ENCODE results near the gene NLN. TPM values are rescaled to one million over a fixed set of nuclear protein-coding genes. Genes with fewer than 3 reads are reported as not detected.

The NLN gene
- total and polyA plus RNA-seq, 4 donors: 13.4 to 26.4 (median 19.1) TPM

DNA sequence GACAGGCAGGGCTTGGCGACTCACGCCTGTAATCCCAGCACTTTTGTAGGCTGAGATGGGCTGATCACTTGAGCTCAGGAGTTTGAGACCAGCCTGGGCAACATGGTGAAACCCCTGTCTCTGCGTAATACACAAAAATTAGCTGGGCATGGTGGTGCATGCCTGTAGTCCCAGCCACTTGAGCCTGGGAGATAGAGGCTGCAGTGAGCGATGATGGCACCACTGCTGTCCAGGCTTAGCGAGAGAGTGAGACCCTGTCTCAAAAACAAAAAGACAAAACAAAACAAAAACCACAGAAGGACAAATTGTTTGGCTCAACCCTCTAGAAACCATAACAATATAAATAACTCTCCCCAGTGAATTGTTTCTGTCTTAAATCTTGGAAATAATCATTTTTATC lies 111.8 kb downstream of the NLN start:
- WGBS: 95% methylated on average over 5 of the region's 5 CpGs
- Histone ChIP-seq H3K27me3 (ENCODE audit: control insufficient read depth in 4 of 4, insufficient read depth in 4 of 4, low read length in 3 of 4) (no peaks in the 10 kb centered on the region), H3K27ac (ENCODE audit: low read depth in 1 of 2, low read length in 2 of 2) (no peak overlapping the region), H3K36me3 (ENCODE audit: control insufficient read depth in 4 of 4, insufficient read depth in 3 of 4, low read depth in 1 of 4, low read length in 3 of 4) (no peaks in the 10 kb centered on the region), H3K9me3 (ENCODE audit: control insufficient read depth in 4 of 4, low read length in 3 of 4) (no peaks in the 10 kb centered on the region), H3K4me3 (ENCODE audit: low read depth in 1 of 3, low read length in 3 of 3) (no peak overlapping the region), H3K4me1 (ENCODE audit: control insufficient read depth in 4 of 4, insufficient read depth in 4 of 4, low read length in 3 of 4) (no peaks in the 10 kb centered on the region), H3K9ac (ENCODE audit: low read depth in 1 of 2, low read length in 2 of 2) (no peak overlapping the region)
- DNase-seq (ENCODE audit: low spot score): no peak
- TF ChIP-seq, protein P1, sequence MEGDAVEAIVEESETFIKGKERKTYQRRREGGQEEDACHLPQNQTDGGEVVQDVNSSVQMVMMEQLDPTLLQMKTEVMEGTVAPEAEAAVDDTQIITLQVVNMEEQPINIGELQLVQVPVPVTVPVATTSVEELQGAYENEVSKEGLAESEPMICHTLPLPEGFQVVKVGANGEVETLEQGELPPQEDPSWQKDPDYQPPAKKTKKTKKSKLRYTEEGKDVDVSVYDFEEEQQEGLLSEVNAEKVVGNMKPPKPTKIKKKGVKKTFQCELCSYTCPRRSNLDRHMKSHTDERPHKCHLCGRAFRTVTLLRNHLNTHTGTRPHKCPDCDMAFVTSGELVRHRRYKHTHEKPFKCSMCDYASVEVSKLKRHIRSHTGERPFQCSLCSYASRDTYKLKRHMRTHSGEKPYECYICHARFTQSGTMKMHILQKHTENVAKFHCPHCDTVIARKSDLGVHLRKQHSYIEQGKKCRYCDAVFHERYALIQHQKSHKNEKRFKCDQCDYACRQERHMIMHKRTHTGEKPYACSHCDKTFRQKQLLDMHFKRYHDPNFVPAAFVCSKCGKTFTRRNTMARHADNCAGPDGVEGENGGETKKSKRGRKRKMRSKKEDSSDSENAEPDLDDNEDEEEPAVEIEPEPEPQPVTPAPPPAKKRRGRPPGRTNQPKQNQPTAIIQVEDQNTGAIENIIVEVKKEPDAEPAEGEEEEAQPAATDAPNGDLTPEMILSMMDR (IDR thresholded peaks at IDR 0.05; ENCODE audit: low read depth, low read length, missing input control): no peak
- no peak for TF ChIP-seq TAF1 (conservative IDR thresholded peaks at IDR 0.05)
- TF ChIP-seq HNF4G (IDR thresholded peaks at IDR 0.05): no peak
- TF ChIP-seq RAD21 (IDR thresholded peaks at IDR 0.05): no peak
- TF ChIP-seq HNF4A (conservative IDR thresholded peaks at IDR 0.05): no peak
- TF ChIP-seq SP1 (IDR thresholded peaks at IDR 0.05): no peak
- no peak for TF ChIP-seq YY1 (IDR thresholded peaks at IDR 0.05)
- no peak for TF ChIP-seq RXRA (IDR thresholded peaks at IDR 0.05)
- no peak for TF ChIP-seq FOXA2 (IDR thresholded peaks at IDR 0.05)

DNA sequence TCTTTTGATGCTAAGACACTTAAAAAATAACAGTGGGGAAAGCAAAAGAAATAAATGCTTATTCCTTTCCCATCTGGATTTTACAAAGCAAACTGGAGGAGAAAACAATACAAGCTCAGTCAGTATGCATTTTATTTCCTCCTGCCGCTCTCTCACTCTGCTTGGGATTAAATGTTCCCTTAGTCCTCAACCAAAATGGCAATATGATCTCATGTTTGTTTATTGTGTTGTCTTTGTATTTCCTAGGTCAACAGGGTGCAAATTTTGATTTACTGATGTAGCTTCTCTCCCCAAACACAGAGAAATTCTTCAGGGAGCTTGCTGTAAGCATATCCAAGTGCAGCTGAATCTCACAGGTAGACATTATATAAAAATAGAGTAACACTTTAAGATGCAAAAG lies 112.3 kb downstream of the NLN start:
- Histone ChIP-seq H3K36me3 (ENCODE audit: control insufficient read depth in 4 of 4, insufficient read depth in 3 of 4, low read depth in 1 of 4, low read length in 3 of 4) (no peaks in the 10 kb centered on the region), H3K9ac (ENCODE audit: low read depth in 1 of 2, low read length in 2 of 2) (no peak overlapping the region), H3K27ac (ENCODE audit: low read depth in 1 of 2, low read length in 2 of 2) (no peak overlapping the region), H3K27me3 (ENCODE audit: control insufficient read depth in 4 of 4, insufficient read depth in 4 of 4, low read length in 3 of 4) (no peaks in the 10 kb centered on the region), H3K4me1 (ENCODE audit: control insufficient read depth in 4 of 4, insufficient read depth in 4 of 4, low read length in 3 of 4) (no peaks in the 10 kb centered on the region), H3K9me3 (ENCODE audit: control insufficient read depth in 4 of 4, low read length in 3 of 4) (no peaks in the 10 kb centered on the region), H3K4me3 (ENCODE audit: low read depth in 1 of 3, low read length in 3 of 3) (no peak overlapping the region)
- no peak for DNase-seq (ENCODE audit: low spot score)
- 95% methylated on average over 1 of the region's 1 CpG for WGBS
- no peak for TF ChIP-seq RXRA (IDR thresholded peaks at IDR 0.05)
- TF ChIP-seq, protein P2, sequence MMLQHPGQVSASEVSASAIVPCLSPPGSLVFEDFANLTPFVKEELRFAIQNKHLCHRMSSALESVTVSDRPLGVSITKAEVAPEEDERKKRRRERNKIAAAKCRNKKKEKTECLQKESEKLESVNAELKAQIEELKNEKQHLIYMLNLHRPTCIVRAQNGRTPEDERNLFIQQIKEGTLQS (IDR thresholded peaks at IDR 0.05): no peak
- no peak for TF ChIP-seq EGR1 (IDR thresholded peaks at IDR 0.05; ENCODE audit: low read depth in 2 of 2)
- no peak for TF ChIP-seq FOXA2 (IDR thresholded peaks at IDR 0.05)
- TF ChIP-seq, protein P1 (IDR thresholded peaks at IDR 0.05; ENCODE audit: low read depth, low read length, missing input control): no peak
- no peak for TF ChIP-seq JUND (IDR thresholded peaks at IDR 0.05)
- no peak for TF ChIP-seq FOXA1 (IDR thresholded peaks at IDR 0.05)
- TF ChIP-seq SP1 (IDR thresholded peaks at IDR 0.05): no peak
- TF ChIP-seq, protein P3, sequence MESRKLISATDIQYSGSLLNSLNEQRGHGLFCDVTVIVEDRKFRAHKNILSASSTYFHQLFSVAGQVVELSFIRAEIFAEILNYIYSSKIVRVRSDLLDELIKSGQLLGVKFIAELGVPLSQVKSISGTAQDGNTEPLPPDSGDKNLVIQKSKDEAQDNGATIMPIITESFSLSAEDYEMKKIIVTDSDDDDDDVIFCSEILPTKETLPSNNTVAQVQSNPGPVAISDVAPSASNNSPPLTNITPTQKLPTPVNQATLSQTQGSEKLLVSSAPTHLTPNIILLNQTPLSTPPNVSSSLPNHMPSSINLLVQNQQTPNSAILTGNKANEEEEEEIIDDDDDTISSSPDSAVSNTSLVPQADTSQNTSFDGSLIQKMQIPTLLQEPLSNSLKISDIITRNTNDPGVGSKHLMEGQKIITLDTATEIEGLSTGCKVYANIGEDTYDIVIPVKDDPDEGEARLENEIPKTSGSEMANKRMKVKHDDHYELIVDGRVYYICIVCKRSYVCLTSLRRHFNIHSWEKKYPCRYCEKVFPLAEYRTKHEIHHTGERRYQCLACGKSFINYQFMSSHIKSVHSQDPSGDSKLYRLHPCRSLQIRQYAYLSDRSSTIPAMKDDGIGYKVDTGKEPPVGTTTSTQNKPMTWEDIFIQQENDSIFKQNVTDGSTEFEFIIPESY (IDR thresholded peaks at IDR 0.05): no peak
- TF ChIP-seq TAF1 (conservative IDR thresholded peaks at IDR 0.05): no peak
- no peak for TF ChIP-seq NR2F2 (IDR thresholded peaks at IDR 0.05)
- TF ChIP-seq, protein P4, sequence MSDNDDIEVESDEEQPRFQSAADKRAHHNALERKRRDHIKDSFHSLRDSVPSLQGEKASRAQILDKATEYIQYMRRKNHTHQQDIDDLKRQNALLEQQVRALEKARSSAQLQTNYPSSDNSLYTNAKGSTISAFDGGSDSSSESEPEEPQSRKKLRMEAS (IDR thresholded peaks at IDR 0.05): no peak
- no peak for TF ChIP-seq HNF4G (IDR thresholded peaks at IDR 0.05)

Data from liver (tissue), 9 donors.